A549 (cell line): ENCODE measurements around the gene ARHGAP26.

ENCODE experiments used
- CEBPB ChIP-seq, 2 experiments: fragments of >200 bp in 1 of 2; sonication (Bioruptor Twin) in 1 of 2; formaldehyde crosslinking in 1 of 2; IDR thresholded peaks; 2 replicates each; pipeline ENCODE4 v1.6.1; 2012 to 2016
- FOSL2 ChIP-seq, 2 experiments: fragments of 450-650 bp in 1 of 2; fragments of >200 bp in 1 of 2; sonication (Bioruptor Twin) in 1 of 2; formaldehyde crosslinking; IDR thresholded peaks; 2 replicates each; pipeline versions ENCODE4 v1.5.0 to v1.6.1; 2016 to 2020; ENCODE audit warnings: mild to moderate bottlenecking in 1 of 2, moderate library complexity in 1 of 2
- KDM5A ChIP-seq: fragments of 200-600 bp; sonication (generic); IDR thresholded peaks from 2 replicates; pipeline ENCODE4 v1.6.1; 2016; ENCODE audit warnings: antibody characterized with exemption, mild to moderate bottlenecking
- MAFK ChIP-seq: fragments of 450-650 bp; IDR thresholded peaks from 2 replicates; pipeline ENCODE4 v1.6.1; 2014; ENCODE audit not compliant: partially characterized antibody
- MYC ChIP-seq: IDR thresholded peaks from 2 replicates; pipeline ENCODE4 v1.6.1; 2012; ENCODE audit warnings: mild to moderate bottlenecking, inconsistent platforms, low read length, improper control_type of control experiment, borderline replicate concordance
- POLR2A ChIP-seq: IDR thresholded peaks from 2 replicates; pipeline ENCODE4 v1.6.1; 2012; ENCODE audit warnings: mild to moderate bottlenecking, low read length
- RAD21 ChIP-seq, 2 experiments: fragments of >200 bp in 1 of 2; sonication (Bioruptor Twin) in 1 of 2; formaldehyde crosslinking in 1 of 2; IDR thresholded peaks in 1 of 2; conservative IDR thresholded peaks in 1 of 2; 2 replicates in 1 of 2; 3 replicates in 1 of 2; pipeline ENCODE4 v1.6.1; 2012 to 2018; ENCODE audit warnings: inconsistent platforms in 1 of 2
- TF ChIP-seq, protein P1 (sequence below): fragments of >200 bp; sonication (Bioruptor Twin); formaldehyde crosslinking; IDR thresholded peaks from 3 replicates; pipeline ENCODE4 v1.5.1; 2016
- TF ChIP-seq, protein P2 (sequence below): IDR thresholded peaks from 2 replicates; pipeline ENCODE4 v1.6.1; 2012
- TF ChIP-seq, protein P3 (sequence below): fragments of >200 bp; sonication (Bioruptor Twin); formaldehyde crosslinking; IDR thresholded peaks from 3 replicates; pipeline ENCODE4 v1.6.1; 2016

DNA sequence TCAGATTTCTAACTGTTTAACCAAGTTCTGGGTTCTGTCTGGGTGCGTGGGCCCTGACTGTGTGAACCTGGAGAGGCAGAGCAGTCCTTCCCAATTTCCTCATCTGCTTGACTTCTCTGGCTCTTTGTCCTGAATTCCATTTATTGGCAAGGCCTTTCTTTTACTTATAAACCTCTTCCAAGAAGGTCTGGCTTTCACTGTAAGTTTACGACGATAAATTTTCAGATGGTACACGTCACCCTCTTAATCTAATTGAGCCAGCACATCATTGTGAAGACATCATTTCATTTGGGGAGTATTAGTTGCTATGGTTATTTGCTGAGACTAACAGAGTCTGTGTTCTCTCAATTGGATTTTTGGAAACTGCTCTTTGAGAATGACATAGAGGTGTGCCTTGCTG lies 92.4 kb downstream of the ARHGAP26 start:
- TF ChIP-seq, protein P1, sequence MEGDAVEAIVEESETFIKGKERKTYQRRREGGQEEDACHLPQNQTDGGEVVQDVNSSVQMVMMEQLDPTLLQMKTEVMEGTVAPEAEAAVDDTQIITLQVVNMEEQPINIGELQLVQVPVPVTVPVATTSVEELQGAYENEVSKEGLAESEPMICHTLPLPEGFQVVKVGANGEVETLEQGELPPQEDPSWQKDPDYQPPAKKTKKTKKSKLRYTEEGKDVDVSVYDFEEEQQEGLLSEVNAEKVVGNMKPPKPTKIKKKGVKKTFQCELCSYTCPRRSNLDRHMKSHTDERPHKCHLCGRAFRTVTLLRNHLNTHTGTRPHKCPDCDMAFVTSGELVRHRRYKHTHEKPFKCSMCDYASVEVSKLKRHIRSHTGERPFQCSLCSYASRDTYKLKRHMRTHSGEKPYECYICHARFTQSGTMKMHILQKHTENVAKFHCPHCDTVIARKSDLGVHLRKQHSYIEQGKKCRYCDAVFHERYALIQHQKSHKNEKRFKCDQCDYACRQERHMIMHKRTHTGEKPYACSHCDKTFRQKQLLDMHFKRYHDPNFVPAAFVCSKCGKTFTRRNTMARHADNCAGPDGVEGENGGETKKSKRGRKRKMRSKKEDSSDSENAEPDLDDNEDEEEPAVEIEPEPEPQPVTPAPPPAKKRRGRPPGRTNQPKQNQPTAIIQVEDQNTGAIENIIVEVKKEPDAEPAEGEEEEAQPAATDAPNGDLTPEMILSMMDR: no peak
- no peak for TF ChIP-seq MYC
- TF ChIP-seq, protein P2, sequence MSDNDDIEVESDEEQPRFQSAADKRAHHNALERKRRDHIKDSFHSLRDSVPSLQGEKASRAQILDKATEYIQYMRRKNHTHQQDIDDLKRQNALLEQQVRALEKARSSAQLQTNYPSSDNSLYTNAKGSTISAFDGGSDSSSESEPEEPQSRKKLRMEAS: no peak
- no peak for TF ChIP-seq RAD21 (conservative IDR thresholded peaks at IDR 0.05 in 1 of 2, IDR thresholded peaks at IDR 0.05 in 1 of 2)
- no peak for TF ChIP-seq KDM5A
- TF ChIP-seq POLR2A: no peak
- TF ChIP-seq MAFK: no peak
- no peak for TF ChIP-seq FOSL2 (IDR thresholded peaks at IDR 0.05)
- TF ChIP-seq FOSL2 (CRISPR knock-in tag; IDR thresholded peaks at IDR 0.05): no peak
- TF ChIP-seq, protein P3, sequence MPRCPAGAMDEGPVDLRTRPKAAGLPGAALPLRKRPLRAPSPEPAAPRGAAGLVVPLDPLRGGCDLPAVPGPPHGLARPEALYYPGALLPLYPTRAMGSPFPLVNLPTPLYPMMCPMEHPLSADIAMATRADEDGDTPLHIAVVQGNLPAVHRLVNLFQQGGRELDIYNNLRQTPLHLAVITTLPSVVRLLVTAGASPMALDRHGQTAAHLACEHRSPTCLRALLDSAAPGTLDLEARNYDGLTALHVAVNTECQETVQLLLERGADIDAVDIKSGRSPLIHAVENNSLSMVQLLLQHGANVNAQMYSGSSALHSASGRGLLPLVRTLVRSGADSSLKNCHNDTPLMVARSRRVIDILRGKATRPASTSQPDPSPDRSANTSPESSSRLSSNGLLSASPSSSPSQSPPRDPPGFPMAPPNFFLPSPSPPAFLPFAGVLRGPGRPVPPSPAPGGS: no peak
- no peak for TF ChIP-seq CEBPB (IDR thresholded peaks at IDR 0.05)
